ENCODE data around the gene C1R. TPM values are rescaled to one million over a fixed set of nuclear protein-coding genes. Genes with fewer than 3 reads are reported as not detected.
A peak's percentile ranks its signal among the peaks of the same experiment; 100 is the strongest.

C1R gene
- total RNA-seq, 1 experiment from 2014 or later = 13.1 TPM

GRCh38 chr12:7047306-7047705 lies 44.9 kb downstream of the C1R start:
- no peak overlapping the region for H3K27ac Mint-ChIP-seq (ENCODE audit: low read depth, unreplicated experiment)
- H3K4me1 Mint-ChIP-seq (ENCODE audit: insufficient read depth, unreplicated experiment) = peaks cover 12% of the 10 kb centered on the region
- ChIA-PET POLR2A (no interaction called here), CTCF (interaction anchor here (0.8 to 2.6 kb wide), 3 partner anchors 9 to 66 kb away, joined by 3 to 8 read pairs (median 4); no protein-coding TSS in a partner anchor)
- no peaks in the 10 kb centered on the region for H3K27me3 Mint-ChIP-seq (ENCODE audit: insufficient read depth, unreplicated experiment)
- BruUV-seq (replicated peaks) = no TSS peak
- H3K9me3 Mint-ChIP-seq (ENCODE audit: unreplicated experiment) = no peaks in the 10 kb centered on the region
- H3K4me3 Mint-ChIP-seq (ENCODE audit: unreplicated experiment) = no peak overlapping the region
- TF ChIP-seq, protein P1, sequence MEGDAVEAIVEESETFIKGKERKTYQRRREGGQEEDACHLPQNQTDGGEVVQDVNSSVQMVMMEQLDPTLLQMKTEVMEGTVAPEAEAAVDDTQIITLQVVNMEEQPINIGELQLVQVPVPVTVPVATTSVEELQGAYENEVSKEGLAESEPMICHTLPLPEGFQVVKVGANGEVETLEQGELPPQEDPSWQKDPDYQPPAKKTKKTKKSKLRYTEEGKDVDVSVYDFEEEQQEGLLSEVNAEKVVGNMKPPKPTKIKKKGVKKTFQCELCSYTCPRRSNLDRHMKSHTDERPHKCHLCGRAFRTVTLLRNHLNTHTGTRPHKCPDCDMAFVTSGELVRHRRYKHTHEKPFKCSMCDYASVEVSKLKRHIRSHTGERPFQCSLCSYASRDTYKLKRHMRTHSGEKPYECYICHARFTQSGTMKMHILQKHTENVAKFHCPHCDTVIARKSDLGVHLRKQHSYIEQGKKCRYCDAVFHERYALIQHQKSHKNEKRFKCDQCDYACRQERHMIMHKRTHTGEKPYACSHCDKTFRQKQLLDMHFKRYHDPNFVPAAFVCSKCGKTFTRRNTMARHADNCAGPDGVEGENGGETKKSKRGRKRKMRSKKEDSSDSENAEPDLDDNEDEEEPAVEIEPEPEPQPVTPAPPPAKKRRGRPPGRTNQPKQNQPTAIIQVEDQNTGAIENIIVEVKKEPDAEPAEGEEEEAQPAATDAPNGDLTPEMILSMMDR (IDR thresholded peaks at IDR 0.05; ENCODE audit: unreplicated experiment) = no peak
- intact Hi-C loops (cut with micrococcal nuclease) = no loop called here
- H3K36me3 Mint-ChIP-seq (ENCODE audit: insufficient read depth, unreplicated experiment) = no peaks in the 10 kb centered on the region
- DNase-seq (ENCODE audit: unreplicated experiment) = no peak

DNA sequence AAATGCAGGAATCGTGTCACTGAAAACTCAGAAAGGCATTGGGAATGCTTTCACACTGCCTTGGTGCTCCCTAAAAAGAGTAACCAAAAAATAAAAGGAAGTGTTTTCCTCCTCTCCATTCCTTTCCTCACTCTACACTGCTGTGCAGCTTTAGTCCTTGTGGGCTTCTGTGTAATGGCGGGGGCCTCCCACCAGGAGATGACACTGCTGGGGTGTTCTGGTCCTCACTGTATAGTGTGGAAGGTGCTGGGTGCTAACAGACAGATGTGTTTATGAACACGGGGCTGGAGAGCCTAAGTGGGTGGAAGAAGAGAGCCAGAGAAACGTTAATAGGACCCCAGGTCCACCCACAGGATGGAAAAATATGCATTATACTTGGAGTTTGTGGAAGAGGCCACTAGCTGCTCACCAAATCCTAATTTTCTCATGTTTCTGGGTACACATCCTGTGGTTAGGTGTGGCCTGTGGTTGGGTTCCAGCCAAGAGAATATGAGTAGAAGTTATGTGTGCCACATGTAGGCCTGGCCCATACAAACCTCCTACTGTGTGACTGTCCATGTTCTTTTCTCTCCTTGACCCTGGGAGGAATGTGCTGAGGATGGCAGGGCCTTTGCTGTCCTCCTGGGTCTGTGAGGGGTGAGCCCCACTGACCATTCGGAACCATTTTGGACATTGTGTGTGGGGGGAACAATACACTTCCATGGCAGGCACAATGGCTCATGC lies 45.7 kb downstream of the C1R start:
- TF ChIP-seq, protein P1 (IDR thresholded peaks at IDR 0.05; ENCODE audit: unreplicated experiment) = no peak
- Mint-ChIP-seq H3K9me3 (ENCODE audit: unreplicated experiment) (no peaks in the 10 kb centered on the region), H3K4me3 (ENCODE audit: unreplicated experiment) (no peak overlapping the region), H3K27ac (ENCODE audit: low read depth, unreplicated experiment) (no peak overlapping the region), H3K36me3 (ENCODE audit: insufficient read depth, unreplicated experiment) (no peaks in the 10 kb centered on the region), H3K4me1 (ENCODE audit: insufficient read depth, unreplicated experiment) (peaks cover 12% of the 10 kb centered on the region), H3K27me3 (ENCODE audit: insufficient read depth, unreplicated experiment) (no peaks in the 10 kb centered on the region)
- BruUV-seq (replicated peaks) = no TSS peak
- DNase-seq (ENCODE audit: unreplicated experiment) = no peak
- ChIA-PET CTCF (interaction anchor here (0.8 to 1.2 kb wide), 2 partner anchors 10 to 53 kb away, joined by 3 to 4 read pairs; no protein-coding TSS in a partner anchor), POLR2A (no interaction called here)
- intact Hi-C loops (cut with micrococcal nuclease) = no loop called here

- Mint-ChIP-seq H3K36me3 (ENCODE audit: insufficient read depth, unreplicated experiment) (no peaks in the 10 kb centered on the region), H3K27ac (ENCODE audit: low read depth, unreplicated experiment) (no peak overlapping the region), H3K4me3 (ENCODE audit: unreplicated experiment) (no peak overlapping the region), H3K4me1 (ENCODE audit: insufficient read depth, unreplicated experiment) (peaks cover 12% of the 10 kb centered on the region), H3K27me3 (ENCODE audit: insufficient read depth, unreplicated experiment) (no peaks in the 10 kb centered on the region), H3K9me3 (ENCODE audit: unreplicated experiment) (no peaks in the 10 kb centered on the region)
- DNase-seq (ENCODE audit: unreplicated experiment) = no peak
- no TSS peak for BruUV-seq (replicated peaks)
- CTCF ChIA-PET = no interaction called here
- intact Hi-C loops (cut with micrococcal nuclease) = no loop called here
- POLR2A ChIA-PET = no interaction called here
- TF ChIP-seq, protein P1 (IDR thresholded peaks at IDR 0.05; ENCODE audit: unreplicated experiment) = no peak
Measured at GRCh38 chr12:7045913-7046312, 46.3 kb downstream of the C1R start.

DNA sequence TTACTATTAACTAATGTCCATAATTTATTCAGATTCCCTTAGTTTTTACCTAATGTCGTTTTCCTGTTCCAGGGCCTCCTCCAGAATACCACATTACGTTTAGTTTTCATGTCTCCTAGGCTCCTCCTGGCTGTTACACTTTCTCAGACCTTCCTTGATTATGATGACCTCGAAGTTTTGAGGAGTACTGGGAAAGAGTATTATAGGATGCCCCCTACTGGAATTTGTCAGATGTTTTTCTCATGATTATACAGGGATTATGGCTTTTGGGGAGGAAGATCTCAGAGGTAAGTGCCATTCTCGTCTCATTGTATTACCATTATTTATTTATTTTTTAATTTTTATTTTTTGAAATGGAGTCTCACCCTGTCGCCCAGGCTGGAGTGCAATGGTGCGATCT lies 49.4 kb downstream of the C1R start:
- CTCF ChIA-PET = interaction anchor here (0.6 to 4.3 kb wide), 14 partner anchors 9 to 303 kb away, joined by 3 to 20 read pairs (median 4); partner anchors contain the start of genes C12orf57 and RNU7-1

More for the DNA sequence above, 49.4 kb downstream of the C1R start:
- H3K36me3 Mint-ChIP-seq (ENCODE audit: insufficient read depth, unreplicated experiment) = no peaks in the 10 kb centered on the region
- peak; percentile 71 for DNase-seq (ENCODE audit: unreplicated experiment)
- TF ChIP-seq, protein P1 (IDR thresholded peaks at IDR 0.05; ENCODE audit: unreplicated experiment) = peak; percentile 34
- no TSS peak for BruUV-seq (replicated peaks)
- no peaks in the 10 kb centered on the region for H3K9me3 Mint-ChIP-seq (ENCODE audit: unreplicated experiment)
- peaks cover 23% of the 10 kb centered on the region for H3K4me1 Mint-ChIP-seq (ENCODE audit: insufficient read depth, unreplicated experiment)
- POLR2A ChIA-PET = interaction anchor here (1.2 to 2.8 kb wide), 5 partner anchors 25 to 79 kb away, joined by 4 to 10 read pairs (median 4); partner anchors contain the start of gene LPCAT3
- peak overlapping the region; percentile 25 for H3K27ac Mint-ChIP-seq (ENCODE audit: low read depth, unreplicated experiment)
- H3K4me3 Mint-ChIP-seq (ENCODE audit: unreplicated experiment) = no peak overlapping the region
- no peaks in the 10 kb centered on the region for H3K27me3 Mint-ChIP-seq (ENCODE audit: insufficient read depth, unreplicated experiment)
- intact Hi-C loops (cut with micrococcal nuclease) = loop anchor here (1.0 to 2.0 kb wide), 3 partner anchors 24 to 99 kb away; partner anchors contain the start of genes C12orf57 and LPCAT3
